GM19452 (cell line): Measurements from ENCODE around the gene ZGPAT.

Source experiments
- ATAC-seq: cut with Tn5 transposase; IDR thresholded peaks from one replicate; pipeline ENCODE4 v1.9.1; 2021; ENCODE audit not compliant: unreplicated experiment

ZGPAT gene

GRCh38 chr20:63777614-63778013 lies 69.8 kb downstream of the ZGPAT start:
- ATAC-seq: no peak

- ATAC-seq: no peak
Observed at GRCh38 chr20:63778034-63778752, 70.4 kb downstream of the ZGPAT start.

- no peak for ATAC-seq
Observed at GRCh38 chr20:63778857-63779256, 71.0 kb downstream of the ZGPAT start.

DNA sequence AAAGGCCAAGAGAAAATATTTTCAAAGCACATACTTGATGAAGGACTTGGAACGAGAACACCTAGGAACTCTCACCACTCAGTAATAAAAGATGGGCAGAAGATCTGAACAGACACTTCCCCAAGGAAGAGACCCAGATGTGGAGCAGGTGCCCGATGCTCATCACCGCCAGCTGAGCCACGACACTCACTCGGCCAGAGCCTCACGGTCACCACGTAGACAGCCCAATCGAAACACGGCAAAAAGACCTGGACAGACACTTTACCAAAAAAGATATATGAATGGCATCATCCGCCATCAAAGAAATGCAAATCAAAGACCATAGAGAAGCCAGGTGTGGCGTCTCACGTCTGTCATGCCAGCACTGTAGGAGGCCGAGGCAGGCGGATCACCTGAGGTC lies 73.3 kb downstream of the ZGPAT start:
- no peak for ATAC-seq

DNA sequence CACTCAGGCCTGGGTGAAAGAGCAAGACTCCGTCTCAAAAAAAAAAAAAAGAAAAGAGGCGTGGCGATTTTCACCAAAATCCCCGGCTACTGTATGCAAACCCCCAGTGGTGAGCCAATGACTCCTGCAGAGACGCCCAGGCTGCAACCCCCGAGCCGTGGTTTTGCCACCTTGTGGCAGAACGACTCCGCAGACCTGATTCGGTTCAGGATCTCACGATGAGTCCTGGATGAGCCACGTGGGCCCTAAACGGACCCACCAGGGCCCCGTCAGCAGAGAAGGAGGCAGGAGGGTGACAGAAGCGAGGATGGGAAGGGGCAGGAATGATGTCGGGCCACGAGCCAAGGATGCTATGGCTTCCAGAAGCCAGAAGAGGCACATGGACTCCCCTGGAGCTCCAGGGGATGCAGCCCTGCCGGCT lies 74.2 kb downstream of the ZGPAT start:
- no peak for ATAC-seq

DNA sequence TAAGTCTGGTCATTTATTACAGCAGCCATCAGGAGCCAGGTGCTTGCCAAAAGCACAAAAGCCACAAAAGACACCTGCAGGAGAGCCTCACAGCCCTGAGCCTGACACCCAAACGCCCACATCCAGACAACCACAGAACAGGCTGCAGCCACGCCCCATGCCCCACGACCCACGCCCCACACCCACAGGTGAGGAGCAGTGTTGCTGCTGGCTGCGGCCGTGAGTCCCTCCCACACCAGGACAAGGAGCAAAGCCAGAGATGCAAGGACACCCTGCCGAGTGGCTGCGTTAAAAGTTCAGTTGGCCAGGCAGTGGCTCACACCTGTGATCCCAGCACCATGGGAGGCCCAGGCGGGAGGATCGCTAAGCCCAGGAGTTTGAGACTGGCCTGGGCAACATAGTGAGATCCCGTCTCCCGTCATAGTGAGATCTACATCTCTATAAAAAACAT lies 74.7 kb downstream of the ZGPAT start:
- no peak for ATAC-seq

DNA sequence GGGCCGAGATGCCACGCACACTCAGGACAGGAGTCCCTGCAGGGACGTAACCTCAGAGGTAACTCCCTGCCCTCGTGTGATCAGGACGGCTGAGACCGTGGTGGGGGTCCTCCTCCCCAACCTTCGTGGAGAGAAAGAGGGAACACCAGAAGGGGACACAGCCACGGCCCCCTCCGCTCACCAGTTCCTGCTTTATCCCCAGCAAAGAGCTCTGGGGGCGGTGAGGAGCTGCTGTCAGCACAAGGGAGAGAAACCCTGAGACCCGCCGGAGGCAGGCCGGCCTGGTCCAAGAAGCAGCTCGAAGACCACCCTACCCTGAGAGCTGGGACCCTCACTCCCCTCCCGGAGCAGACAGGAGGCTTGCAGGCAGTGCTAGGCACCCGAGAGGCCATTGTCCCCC lies 76.1 kb downstream of the ZGPAT start:
- ATAC-seq: no peak

- no peak for ATAC-seq
Observed at GRCh38 chr20:63785691-63786131, 77.9 kb downstream of the ZGPAT start.
